Measurements from ENCODE around the gene ZNF584.

Gene ZNF584

GRCh38 chr19:58466089-58466759, 57.8 kb downstream of the ZNF584 start:
- DNase-seq (ENCODE audit: low read depth): no peak

GRCh38 chr19:58466760-58467589, 58.5 kb downstream of the ZNF584 start, which contains the start of gene ZNF324:
ZNF324 (plus strand) TSS chr19:58467080; CDS start chr19:58469186, 2,106 bp downstream.
- DNase-seq (ENCODE audit: low read depth): peak; percentile 93
